Measurements from ENCODE around the gene ESYT2.

Gene ESYT2

DNA sequence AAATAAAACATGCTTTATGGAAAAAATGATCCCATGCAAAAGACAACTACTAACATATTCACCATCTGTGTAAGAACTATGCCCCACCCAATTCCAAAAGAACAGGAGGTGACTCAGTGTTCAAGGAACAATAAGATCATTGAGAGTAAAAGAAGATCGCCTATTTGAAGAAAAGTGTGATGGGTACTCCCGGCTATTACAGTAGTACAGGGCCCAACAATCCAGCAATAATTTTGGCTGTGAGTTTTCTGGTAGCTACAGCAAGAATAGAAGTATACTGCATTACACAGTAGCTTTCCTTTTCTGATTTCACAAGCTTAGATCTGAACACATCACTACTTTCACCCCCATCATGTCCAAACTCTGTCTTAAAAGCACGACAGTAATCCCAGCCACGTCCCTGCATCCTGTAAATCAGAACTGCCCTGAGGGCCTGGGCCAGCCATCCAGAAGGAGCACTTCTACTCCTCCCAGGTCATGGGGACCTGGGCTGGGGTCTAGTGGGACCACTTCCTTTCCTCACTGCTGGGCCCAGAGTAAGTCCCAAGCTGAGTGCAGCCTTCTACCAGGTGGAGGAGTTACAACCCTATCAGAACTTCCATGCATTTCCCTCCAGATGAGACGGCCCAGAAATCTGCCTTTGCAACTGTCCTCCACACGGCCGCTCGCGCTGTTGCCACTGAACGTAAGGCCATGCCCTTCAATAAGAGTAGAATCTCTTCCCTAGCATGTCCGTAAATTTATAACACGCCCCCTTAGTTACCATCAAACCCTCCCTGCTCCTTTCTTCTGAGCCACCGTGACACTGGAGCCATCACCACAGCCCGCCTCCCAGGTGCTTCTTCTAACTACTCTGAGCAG lies 7.9 kb downstream of the ESYT2 start:
- DNase-seq = no peak

DNA sequence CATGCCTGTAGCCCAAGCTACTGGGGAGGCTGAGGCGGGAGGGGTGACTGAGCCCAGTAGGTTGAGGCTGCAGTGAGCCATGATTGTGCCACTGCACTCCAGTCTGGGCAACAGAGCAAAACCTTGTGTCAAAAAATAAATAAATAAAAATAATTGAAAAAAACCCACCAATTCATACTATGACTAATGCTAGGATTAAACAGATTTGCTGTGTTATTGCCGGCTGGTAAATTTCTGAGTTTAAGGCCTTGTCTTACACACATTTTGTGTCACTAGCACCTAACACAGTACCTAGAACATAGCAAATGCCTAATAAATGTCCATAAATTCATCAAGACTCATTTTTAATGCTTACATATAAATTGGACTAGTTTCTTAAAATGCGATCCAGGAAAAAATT lies 8.7 kb downstream of the ESYT2 start:
- DNase-seq = no peak

GRCh38 chr7:158819571-158820203 lies 9.6 kb downstream of the ESYT2 start:
- no peak for DNase-seq

GRCh38 chr7:158818325-158819213 lies 10.7 kb downstream of the ESYT2 start:
- DNase-seq = peak; percentile 77

GRCh38 chr7:158816995-158817394 lies 12.3 kb downstream of the ESYT2 start:
- no peak for DNase-seq

DNA sequence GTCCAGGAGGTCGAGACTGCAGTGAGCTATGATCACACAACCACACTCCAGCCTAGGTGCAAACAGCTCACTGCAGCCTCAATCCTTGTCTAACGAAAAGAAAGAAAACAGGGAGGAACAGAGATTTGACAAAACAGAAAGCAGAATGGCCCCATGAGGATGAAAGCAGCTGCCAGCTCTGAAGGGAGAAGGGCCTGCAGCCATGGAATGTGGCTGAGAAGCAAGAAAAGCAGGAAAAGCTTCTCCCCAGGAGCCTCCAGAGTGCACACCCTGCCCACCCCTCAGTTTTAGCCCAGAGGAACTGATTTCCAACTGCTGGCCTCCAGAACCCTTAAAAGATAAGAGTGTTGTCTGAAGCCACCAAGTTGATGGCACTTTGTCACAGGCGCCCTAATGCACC lies 13.0 kb downstream of the ESYT2 start:
- no peak for DNase-seq

- no peak for DNase-seq
Observed at GRCh38 chr7:158815800-158816128, 13.5 kb downstream of the ESYT2 start.

DNA sequence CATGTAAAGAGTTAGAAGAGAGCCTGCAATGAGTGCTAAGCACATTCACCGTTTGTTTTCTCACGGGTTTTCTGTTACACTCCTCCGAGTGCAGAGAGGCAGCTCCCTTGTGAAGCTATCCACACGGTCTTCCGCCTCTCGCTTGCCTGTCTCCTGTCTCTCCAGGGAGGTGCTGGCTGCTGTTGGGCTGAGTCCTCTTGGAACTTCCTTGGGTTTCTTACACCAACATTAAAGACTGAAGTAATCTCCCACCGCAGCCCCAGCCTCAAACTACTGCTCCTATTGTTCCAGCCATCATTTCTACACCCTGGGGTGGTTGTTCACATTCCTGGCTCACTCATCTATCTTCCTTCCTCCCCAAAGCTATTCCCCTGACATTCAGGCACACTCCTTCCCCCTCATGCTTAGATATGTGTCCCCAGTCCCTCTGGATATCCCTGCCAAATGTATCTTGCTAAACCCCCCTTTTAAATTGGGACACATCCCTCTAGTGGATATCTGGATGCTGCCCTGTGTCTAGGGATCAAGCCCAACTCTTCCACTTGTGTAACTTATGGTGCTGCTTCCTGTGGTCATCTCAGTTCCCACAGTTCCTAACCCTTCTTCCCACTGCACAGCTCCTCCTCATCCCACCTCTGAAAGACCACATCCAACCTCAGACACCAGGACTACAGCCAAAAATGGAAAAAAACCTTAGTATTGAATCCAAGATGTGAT lies 14.1 kb downstream of the ESYT2 start:
- no peak for DNase-seq

- peak; percentile 55 for DNase-seq
Observed at GRCh38 chr7:158814637-158815036, 14.7 kb downstream of the ESYT2 start.

GRCh38 chr7:158812684-158813083 lies 16.6 kb downstream of the ESYT2 start:
- DNase-seq = peak; percentile 59

DNA sequence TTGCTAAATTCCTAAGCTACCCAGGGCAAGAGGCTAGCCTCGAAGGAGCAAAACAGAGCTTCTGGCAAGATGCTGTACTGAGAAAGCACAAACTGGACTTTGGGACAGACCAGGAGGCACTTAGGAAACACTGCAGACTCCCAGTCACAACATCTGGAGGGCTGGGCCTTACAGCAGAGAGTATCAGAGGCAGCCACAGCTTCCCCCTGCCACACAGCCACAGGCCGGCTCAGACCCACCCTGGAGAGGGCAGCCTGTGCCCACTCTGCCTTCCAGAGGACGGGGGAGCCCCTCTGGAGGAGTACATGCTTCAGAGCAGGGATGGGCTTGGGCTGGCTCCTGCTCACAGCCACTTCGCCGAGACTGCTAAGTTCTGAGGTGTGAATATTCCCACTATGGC lies 17.4 kb downstream of the ESYT2 start:
- no peak for DNase-seq

- peak; percentile 73 for DNase-seq
Observed at GRCh38 chr7:158811461-158811860, 17.8 kb downstream of the ESYT2 start.

DNA sequence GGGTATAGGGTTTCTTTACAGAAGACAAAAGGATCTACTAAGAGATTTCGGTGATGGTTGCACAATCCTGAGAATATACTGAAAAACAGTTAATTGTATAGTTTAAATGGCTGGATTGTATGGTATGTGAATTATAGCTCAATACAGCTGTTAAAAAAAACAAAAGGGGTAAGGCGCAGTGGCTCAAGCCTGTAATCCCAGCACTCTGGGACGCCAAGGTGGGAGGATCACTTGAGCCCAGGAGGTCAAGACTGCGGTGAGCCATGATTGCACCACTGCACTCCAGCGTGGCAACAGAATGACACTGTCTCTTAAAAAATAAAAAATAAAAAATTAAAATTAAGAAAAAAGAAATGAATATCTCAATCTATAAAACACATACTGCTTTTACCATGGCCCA lies 18.5 kb downstream of the ESYT2 start:
- DNase-seq = no peak

- DNase-seq = no peak
Observed at GRCh38 chr7:158809596-158809995, 19.7 kb downstream of the ESYT2 start.

DNA sequence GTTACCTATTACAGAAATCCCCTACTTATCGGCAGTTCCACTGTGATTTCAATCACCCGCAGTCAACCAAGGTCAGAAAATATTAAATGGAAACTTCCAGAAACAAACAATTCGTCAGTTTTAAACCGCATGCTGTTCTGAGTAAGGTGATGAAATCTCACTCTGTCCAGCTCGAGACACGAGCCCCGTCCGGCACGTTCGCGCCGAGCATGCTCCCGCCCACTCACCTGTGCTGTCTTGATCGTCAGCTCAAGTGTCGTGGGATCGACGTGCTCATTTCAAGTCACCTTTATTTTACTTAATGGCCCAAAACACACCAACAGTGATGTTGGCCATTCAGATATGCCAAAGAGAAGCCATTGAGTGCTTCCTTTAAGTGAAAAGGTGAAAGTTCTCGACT lies 21.2 kb downstream of the ESYT2 start:
- DNase-seq = no peak

DNA sequence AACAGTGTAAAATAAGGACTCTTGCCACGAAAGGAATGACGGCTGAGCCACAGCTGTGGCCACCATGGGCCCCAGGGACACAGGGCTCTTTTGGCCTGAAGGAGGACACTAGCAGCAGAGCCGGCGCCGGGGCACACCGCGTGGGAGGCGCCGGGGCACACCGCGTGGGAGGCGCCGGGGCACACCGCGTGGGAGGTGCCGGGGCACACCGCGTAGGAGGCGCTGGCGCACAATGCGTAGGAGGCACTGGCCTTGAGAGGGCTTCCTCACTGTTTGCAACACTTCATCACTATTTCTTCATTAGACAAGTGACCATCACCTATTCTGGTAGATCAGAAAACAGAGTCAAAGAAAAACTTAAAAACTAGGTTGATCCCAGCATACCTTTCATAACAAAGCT lies 23.4 kb downstream of the ESYT2 start:
- no peak for DNase-seq

- DNase-seq = no peak
Observed at GRCh38 chr7:158805414-158805813, 23.9 kb downstream of the ESYT2 start.

DNA sequence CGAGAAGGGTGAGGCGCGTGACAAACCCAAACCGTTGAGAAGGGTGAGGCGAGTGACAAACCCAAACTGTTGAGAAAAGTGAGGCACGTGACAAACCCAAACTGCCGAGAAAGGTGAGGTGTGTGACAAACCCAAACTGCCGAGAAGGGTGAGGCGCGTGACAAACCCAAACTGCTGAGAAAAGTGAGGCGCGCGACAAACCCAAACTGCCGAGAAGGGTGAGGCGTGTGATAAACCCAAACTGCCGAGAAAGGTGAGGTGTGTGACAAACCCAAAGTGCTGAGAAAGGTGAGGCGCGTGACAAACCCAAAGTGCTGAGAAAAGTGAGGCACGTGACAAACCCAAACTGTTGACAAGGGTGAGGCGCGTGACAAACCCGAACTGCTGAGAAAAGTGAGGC lies 25.0 kb downstream of the ESYT2 start:
- DNase-seq = no peak

DNA sequence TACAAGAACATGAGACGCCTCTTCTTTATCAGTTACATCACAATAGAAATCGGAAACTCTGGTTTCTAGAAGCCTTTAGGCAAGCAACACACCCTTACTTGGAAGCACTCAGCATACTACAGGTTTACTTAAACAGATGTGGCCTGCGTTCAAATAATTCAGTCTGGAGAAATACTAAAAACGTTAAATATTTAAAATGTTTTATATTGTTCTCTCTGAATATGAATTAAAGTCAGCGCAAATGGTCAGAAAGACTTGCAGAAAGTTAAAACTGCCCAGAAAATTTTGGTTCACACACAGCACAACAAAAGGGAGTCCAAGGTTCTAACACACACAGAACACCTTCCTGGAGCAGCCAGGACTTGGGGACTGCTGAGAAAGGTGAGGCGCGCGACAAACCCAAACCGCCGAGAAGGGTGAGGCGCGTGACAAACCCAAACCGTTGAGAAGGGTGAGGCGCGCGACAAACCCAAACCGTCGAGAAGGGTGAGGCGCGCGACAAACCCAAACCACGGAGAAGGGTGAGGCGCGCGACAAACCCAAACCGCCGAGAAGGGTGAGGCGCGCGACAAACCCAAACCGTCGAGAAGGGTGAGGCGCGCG lies 25.8 kb downstream of the ESYT2 start:
- DNase-seq = no peak

GRCh38 chr7:158802535-158803366 lies 26.6 kb downstream of the ESYT2 start:
- no peak for DNase-seq

DNA sequence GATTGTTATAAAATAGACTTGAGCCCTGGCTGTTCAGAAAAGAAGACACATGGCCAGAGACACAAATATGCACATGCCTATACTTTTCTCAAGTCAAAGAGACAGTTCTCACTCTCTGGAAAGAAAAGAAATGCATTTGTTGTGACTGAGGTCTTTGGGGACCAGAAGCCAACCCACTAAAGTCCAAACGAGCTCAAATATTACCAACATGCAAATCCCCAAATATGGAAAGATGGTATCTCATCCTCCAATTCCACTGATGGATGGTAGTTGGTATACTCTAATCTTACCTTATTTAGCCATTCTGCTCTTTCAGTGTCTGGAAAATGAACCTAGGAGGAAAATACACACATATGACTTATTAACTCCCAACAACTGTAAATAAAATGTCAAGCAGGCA lies 30.6 kb downstream of the ESYT2 start:
- DNase-seq = no peak

DNA sequence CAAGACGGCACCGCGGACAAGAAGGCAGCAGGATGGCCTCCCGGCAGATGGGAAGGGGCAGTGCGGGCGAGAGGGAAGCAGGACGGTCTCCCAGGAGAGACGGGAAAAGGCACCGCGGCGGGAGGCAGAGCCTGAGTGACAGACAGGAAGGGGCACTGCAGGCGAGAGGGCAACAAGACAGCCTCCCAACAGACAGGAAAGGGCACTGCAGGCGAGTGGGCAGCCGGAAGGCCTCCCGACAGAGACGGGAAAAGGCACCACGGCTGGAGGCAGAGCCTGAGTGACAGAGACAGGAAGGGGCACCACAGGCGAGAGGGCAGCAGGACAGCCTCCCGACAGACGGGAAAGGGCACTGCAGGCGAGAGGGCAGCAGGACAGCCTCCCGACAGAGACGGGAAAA lies 32.6 kb downstream of the ESYT2 start:
- DNase-seq = no peak
